Myocyte (in vitro differentiated cells): ENCODE measurements around the gene TOR1AIP1. TPM values are rescaled to one million over a fixed set of nuclear protein-coding genes. Genes with fewer than 3 reads are reported as not detected.

Experiments
- total RNA-seq: library from RNA; depleted of rRNA; stranded (reverse); fragments of >200 nt; gene quantifications from 2 replicates; pipeline ENCODE4 v1.2.3, GENCODE V29; 2014

TOR1AIP1 gene
- total RNA-seq, 1 donor from 2014 or later, result 56.9 TPM

Other genes starting within 250 kb of the TOR1AIP1 start
- gene FAM163A, start 139.0 kb upstream of the TOR1AIP1 start, total RNA-seq, result not detected in 2 replicates
- 73.9 and 81.8 TPM in 2 replicates for gene TOR1AIP2, start 4.5 kb upstream of the TOR1AIP1 start, total RNA-seq
- 40.3 and 58.0 TPM in 2 replicates for gene CEP350, start 72.5 kb downstream of the TOR1AIP1 start, total RNA-seq